HG02610 (cell line): Measurements from ENCODE around the gene ZBTB3.
A peak's percentile ranks its signal among the peaks of the same experiment; 100 is the strongest.
"Not testable (repeated sequence)": the region's sequence is repeated elsewhere in the genome, so short reads cannot be mapped to it uniquely, and the experiment has no call there.

Experiments
- ATAC-seq: cut with Tn5 transposase; IDR thresholded peaks from one replicate; pipeline ENCODE4 v1.9.1; 2021; ENCODE audit warnings: mild to moderate bottlenecking, moderate library complexity; ENCODE audit not compliant: unreplicated experiment

ZBTB3 gene

DNA sequence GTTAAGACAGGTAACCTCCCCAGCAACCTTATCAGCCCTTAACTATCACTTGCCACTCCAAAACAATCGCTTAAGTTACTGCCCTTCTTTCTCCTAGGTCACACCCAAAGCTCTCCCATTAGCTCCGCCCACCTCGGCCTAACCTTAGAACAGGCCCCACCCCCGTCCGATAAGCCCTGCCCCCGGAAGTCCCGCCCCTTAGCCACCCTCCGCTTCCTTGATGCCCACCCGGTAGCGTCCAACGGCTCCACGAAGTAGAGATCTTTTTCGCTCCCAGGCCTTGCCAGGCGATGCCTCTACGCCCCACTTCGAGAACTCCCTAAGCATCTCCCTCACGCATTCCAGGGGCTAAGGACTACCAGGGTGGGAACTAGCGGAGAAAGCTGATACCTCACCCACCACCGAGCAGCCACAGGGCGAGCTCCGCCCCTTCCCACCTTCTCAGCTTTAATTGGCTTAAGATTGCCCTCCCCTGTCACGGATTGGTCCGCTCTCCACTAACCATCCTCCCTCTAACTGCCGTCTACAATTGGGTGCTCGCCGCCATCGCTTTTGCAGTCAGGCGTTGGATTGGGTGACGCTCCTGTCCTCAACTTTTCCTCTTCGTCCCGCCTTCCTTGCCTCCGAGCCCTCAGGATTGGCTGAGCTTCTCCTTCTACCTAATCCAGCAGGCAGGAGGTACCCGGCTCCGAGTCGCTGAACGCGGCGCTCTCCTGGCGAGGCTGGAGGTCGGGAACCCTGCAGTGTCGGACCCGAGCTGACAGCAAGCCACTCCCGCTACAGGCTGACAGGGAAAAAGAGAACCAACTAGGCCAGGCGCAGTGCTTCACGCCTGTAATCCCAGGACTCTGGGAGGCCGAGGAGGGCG is at the start of gene ZBTB3:
Gene ZBTB3, minus strand, starts transcription at position 425 of the 868 bp plus-strand sequence. CDS start 496 bp downstream, outside the sequence.
- peak; percentile 95 for ATAC-seq

DNA sequence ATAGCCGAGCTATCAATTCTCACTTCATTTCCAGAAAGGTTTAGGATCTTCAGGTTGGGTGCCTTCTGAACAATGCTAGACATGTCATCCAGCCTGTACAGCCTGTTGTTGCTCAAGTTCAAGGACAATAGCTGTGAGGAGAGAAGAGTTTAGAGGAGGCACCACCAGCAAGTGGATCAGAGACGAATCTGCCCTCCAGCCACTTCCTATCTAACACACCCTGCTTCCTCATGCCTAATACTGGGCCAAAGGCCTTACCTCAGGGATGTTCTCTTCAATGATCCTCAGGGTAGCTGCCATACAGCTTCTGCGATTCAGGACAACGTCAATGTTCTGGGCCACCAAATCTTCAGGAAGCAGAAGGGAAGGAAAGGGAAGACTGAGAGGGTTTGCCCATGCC is 47.1 kb upstream of the ZBTB3 start:
- no peak for ATAC-seq

DNA sequence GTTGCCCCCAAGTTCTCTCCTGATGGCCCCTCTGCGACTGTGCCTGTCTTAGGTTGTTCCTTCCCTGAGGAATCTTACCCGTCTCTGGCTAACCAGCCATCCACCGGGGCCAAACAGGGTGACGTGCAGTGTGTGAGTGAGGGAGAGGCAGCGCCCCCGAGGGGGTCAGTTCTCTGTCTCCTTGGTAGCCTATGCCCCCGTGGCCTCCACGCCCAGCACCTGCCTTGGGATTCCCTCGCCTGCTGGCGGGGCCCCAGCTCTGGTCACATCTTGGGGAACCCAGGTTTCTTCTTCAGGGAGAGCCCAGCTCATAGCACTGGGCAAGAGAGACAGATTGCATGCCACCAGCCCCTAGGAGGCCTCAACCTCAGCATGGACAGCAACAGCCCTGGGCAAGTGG is 45.5 kb upstream of the ZBTB3 start:
- no peak for ATAC-seq

GRCh38 chr11:62796281-62796680 is 42.3 kb upstream of the ZBTB3 start:
- no peak for ATAC-seq

DNA sequence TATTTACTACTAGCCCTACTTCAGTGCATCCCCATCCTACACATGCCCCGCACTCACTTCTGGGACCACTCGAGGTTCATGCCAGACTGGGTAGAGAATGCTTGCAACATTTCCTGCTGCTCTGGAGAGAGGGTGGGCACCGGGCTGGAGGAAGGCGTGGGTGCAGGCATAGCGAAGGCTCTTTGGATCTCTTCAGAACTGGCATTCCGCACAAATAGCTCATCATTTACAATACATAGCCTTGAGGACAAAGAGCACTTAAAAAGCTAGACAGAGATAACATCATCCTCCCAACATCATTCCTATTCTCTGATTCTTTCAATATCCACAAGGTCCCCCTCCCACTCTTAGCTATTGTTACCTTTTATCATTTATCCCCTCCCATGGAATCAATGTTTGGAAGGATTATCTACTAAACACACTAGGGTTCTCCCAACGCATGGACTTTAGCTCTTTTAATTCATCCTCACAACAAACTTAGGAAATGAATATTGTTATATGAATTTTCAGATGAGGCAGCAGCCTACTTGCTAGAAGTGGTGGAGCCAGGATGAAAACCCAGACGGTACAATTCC is 40.3 kb upstream of the ZBTB3 start:
- ATAC-seq: no peak

DNA sequence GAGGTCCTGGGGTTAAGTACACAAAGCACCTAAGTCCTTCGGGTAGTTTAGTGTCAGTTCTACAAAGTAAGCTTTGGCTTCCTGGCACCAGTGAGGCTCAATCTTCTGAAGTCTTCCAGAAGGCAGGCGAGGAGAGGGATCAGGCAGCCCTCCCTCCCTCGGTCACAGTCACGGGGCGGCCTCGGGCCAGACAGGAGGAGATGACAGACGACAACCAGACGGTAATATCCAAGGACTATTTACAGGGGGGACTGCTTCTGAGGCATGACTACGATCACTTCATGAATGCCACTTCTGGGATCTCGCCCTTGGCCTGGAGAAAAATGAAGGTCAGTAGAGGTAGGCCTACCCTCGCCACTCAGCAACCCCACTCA is 38.2 kb upstream of the ZBTB3 start:
- peak; percentile 6 for ATAC-seq

DNA sequence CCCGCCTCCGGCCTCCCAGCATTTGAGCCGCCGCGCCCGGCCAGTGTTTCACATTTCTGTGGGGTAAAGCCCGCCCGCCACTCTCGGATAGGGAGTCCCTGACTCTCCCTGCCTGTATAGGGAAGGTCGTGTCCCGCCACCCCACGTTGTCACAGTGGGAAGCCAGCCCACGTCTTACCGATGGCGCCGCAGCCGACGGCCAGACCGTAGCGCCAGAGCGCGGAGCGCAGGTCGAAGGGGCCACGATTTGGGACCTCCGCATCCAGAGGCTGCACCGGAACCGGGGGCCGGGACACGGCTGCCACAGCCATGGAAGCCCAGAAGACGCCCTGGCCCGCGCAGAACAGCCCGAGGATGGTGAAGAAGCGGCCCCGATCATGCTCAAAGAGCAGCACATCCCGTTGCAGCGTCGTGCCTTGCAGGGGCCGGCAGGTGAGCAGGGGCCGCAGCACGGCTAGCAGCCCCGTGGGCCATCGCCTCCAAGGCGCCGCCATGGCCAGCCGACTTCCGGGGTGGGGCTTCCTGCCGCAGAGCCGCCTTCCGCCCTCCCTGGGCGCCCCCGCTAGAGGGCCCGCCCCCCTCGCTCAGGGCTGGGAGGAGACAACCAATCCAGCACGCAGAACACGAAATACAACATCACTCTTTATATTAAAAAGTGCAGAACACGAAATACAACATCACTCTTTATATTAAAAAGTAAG is 37.7 kb upstream of the ZBTB3 start, which contains the start of gene TMEM223:
Gene TMEM223, minus strand, starts transcription at position 506 of the 701 bp plus-strand sequence. Its CDS starts 12 bp downstream, at position 494.
- peak; percentile 74 for ATAC-seq

DNA sequence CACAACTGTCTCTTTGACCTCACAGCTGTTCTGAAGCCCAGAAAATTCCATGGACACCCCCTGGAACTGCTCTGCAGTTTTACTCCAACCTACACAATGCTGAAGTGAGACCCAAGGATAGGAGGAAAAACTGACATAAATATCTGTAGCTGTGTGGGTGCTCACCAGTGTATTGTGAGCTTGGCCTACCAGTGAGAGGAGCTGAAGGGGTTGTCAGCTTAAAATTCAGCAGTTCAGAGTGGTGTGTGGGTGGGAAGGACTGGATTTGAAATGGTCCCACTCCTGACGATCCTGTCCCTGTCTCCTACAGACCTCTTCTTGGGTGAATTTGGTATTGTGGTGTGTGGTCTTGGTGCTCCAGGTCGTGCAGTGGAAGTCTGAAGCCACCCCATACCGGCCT is 35.6 kb upstream of the ZBTB3 start:
- ATAC-seq: no peak

GRCh38 chr11:62788991-62789390 is 35.0 kb upstream of the ZBTB3 start:
- no peak for ATAC-seq

- peak; percentile 62 for ATAC-seq
Measured at GRCh38 chr11:62787005-62787759, 33.2 kb upstream of the ZBTB3 start, which contains the start of gene TMEM179B. Gene TMEM179B (plus strand): TSS chr11:62787402. CDS start chr11:62787432, 30 bp downstream.

- ATAC-seq: peak; percentile 59
Measured at GRCh38 chr11:62786318-62787004, 32.5 kb upstream of the ZBTB3 start.

GRCh38 chr11:62782753-62783152 is 28.8 kb upstream of the ZBTB3 start:
- no peak for ATAC-seq

DNA sequence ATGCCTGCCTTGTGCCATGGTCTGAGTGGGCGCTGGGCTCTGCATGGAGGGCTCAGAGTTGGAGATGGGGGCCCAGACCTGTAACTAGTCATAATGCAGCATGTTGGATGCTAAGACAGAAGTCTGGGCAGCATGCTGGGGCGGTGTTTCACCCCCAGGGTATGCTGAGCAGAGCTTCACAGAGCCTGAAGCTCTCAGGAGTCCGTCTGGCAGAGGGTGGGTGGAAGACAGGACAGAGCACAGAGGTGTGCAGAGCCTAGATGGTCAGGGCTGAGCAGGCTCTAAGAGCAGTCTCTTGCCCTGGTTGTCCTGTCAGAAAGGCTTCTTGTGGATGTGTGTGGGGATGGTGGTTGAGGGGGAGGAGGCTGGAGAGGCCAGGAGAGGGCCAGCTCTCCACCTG is 24.5 kb upstream of the ZBTB3 start:
- no peak for ATAC-seq

GRCh38 chr11:62777389-62777788 is 23.4 kb upstream of the ZBTB3 start:
- ATAC-seq: no peak

DNA sequence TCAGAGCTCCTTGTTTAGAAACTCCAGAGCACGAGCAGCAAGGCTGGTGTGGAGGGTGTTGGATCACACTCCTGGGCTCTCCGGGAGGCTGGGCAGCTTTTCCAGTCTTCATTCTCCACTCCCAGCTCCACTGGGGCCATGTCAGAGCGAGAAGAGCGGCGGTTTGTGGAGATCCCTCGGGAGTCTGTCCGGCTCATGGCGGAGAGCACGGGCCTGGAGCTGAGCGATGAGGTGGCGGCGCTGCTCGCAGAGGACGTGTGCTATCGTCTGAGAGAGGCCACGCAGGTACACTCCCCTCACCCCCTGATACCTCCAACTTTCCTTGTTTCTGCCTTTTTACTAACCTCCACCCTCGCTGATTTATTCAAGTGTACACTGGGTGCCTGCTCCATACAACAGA is 21.7 kb upstream of the ZBTB3 start:
- no peak for ATAC-seq

- no peak for ATAC-seq
Measured at GRCh38 chr11:62774407-62774806, 20.4 kb upstream of the ZBTB3 start.

DNA sequence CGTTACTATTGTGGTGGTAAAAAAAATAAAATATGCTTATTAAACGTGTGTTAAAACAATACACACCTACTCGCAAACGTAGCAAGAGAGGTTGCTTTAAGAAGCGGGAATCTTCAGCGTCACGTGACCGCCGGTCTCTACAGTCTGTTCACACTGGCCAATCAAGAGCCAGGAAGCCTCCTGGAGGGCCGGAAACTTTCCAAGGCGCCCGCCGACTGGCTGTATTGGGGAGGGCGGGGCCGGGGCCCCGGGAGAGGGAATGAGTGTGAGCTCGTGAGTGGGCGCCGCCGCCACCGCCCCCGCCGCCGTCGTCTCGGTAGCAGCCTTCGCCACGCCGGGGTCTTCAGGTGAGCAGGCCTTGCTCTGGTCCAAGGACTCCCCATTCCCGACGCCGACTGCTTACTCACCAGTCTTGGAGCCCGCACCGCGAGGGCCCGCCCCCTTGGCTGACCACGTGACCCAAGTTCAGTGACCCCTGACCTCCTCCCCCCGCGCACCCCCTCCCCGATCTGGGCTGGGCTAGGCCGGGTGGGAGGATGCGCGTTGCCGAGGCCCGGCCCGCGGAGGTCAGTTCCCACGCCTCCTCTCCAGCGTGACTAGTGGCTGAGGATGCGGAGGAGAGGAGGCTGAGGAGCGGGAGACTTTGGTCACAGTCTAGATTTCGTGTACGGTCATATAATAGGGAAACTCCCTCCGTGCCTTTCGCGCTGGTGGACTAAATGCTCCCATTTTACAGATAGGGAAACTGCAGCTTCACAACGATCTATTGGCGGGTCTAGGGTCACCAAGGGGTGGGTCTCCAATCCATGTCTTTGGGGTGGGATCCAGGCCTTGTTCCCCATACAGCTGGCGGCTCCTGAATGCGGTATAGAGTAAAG is 17.4 kb upstream of the ZBTB3 start, which contains the start of gene TAF6L:
Gene TAF6L, plus strand, starts transcription at position 253 of the 878 bp plus-strand sequence. CDS start 4,388 bp downstream, outside the sequence.
- ATAC-seq: peak; percentile 76

GRCh38 chr11:62770778-62771143 is 16.8 kb upstream of the ZBTB3 start:
- ATAC-seq: no peak

DNA sequence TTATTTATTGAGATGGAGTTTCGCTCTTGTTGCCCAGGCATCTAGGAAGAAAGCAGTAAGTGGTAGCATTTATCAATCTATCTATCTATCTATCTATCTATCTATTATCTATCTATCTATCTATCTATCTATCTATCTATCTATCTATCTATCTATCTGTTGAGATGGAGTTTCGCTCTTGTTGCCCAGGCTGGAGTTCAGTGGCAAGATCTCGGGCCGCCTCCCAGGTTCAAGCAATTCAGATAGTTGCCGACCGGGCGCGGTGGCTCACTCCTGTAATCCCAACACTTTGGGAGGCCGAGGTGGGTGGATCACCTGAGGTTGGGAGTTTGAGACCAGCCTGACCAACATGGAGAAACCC is 6.9 kb upstream of the ZBTB3 start:
- not testable (repeated sequence) for ATAC-seq
